K562 (cell line): ENCODE data around the gene TRMT1. TPM values are rescaled to one million over a fixed set of nuclear protein-coding genes. Genes with fewer than 3 reads are reported as not detected.

ENCODE experiments used
- ARHGAP35 ChIP-seq: fragments of 450-650 bp; IDR thresholded peaks from 2 replicates; pipeline ENCODE4 v1.6.1; 2018; ENCODE audit not compliant: partially characterized antibody
- ATF7 ChIP-seq: fragments of 450-650 bp; IDR thresholded peaks from 2 replicates; pipeline ENCODE4 v1.7.1; 2014; ENCODE audit warnings: mild to moderate bottlenecking, moderate library complexity
- HDAC1 ChIP-seq, 2 experiments: fragments of 450-650 bp; IDR thresholded peaks; 2 replicates each; pipeline ENCODE4 v1.6.1; 2016 to 2017; ENCODE audit warnings: inconsistent platforms in 1 of 2, mild to moderate bottlenecking in 1 of 2, moderate library complexity in 1 of 2
- HMG20B ChIP-seq: fragments of 250-450 bp; sonication (Bioruptor Pico); IDR thresholded peaks from 2 replicates; pipeline ENCODE4 v1.5.0; 2021; ENCODE audit warnings: mild to moderate bottlenecking
- JUND ChIP-seq, 2 experiments: IDR thresholded peaks; 2 replicates in 1 of 2; 3 replicates in 1 of 2; pipeline ENCODE4 v1.6.1; 2011; ENCODE audit warnings: borderline replicate concordance in 2 of 2, low read depth in 2 of 2, low read length in 2 of 2, improper control_type of control experiment in 1 of 2, missing biosample characterization in 1 of 2, missing genetic modification characterization in 1 of 2, missing genetic modification reagents in 1 of 2
- MIER1 ChIP-seq: fragments of 450-650 bp; IDR thresholded peaks from 2 replicates; pipeline ENCODE4 v1.6.1; 2016; ENCODE audit warnings: antibody characterized with exemption, mild to moderate bottlenecking, low read depth
- NONO ChIP-seq, 2 experiments: fragments of 200-400 bp in 1 of 2; fragments of 450-650 bp in 1 of 2; formaldehyde crosslinking in 1 of 2; IDR thresholded peaks; 2 replicates each; pipeline ENCODE4 v1.6.1; 2017; ENCODE audit warnings: low read depth in 2 of 2, mild to moderate bottlenecking in 2 of 2, moderate library complexity in 2 of 2, low read length in 1 of 2
- NRF1 ChIP-seq, 2 experiments: fragments of 450-650 bp; IDR thresholded peaks in 1 of 2; conservative IDR thresholded peaks in 1 of 2; 2 replicates each; pipeline ENCODE4 v1.6.1; 2014; ENCODE audit warnings: mild to moderate bottlenecking in 2 of 2
- RAD21 ChIP-seq, 2 experiments: fragments of 250-450 bp in 1 of 2; fragments of 450-650 bp in 1 of 2; sonication (Bioruptor Pico) in 1 of 2; formaldehyde crosslinking in 1 of 2; IDR thresholded peaks in 1 of 2; conservative IDR thresholded peaks in 1 of 2; 2 replicates each; pipeline versions ENCODE4 v1.4.0 to v1.8.0; 2020 to 2022; ENCODE audit warnings: mild to moderate bottlenecking in 2 of 2, moderate library complexity in 1 of 2
- RBBP5 ChIP-seq: fragments of 200-600 bp; sonication (generic); IDR thresholded peaks from 2 replicates; pipeline ENCODE4 v1.6.1; 2012; ENCODE audit warnings: borderline replicate concordance, mild to moderate bottlenecking, low read length, control low read depth, inconsistent platforms; ENCODE audit not compliant: insufficient read depth, poor library complexity, severe bottlenecking
- RBFOX2 ChIP-seq: fragments of 200-400 bp; formaldehyde crosslinking; IDR thresholded peaks from 2 replicates; pipeline ENCODE4 v1.6.1; 2017; ENCODE audit warnings: low read depth, mild to moderate bottlenecking, low read length, moderate library complexity
- RBM15 ChIP-seq: fragments of 200-400 bp; formaldehyde crosslinking; IDR thresholded peaks from 2 replicates; pipeline ENCODE4 v1.6.1; 2018; ENCODE audit warnings: mild to moderate bottlenecking, low read length, moderate library complexity; ENCODE audit not compliant: insufficient read depth
- TCF3 ChIP-seq: sonication (generic); formaldehyde crosslinking; IDR thresholded peaks from 2 replicates; pipeline ENCODE4 v1.4.0; 2020; ENCODE audit warnings: mild to moderate bottlenecking, missing genetic modification reagents
- TCF7 ChIP-seq: sonication (generic); IDR thresholded peaks from 2 replicates; pipeline ENCODE4 v1.6.1; 2016; ENCODE audit warnings: antibody characterized with exemption, borderline replicate concordance
- UBTF ChIP-seq, 2 experiments: IDR thresholded peaks; 2 replicates each; pipeline ENCODE4 v1.6.1; 2012; ENCODE audit warnings: improper control_type of control experiment in 2 of 2, low read depth in 2 of 2, low read length in 2 of 2, borderline replicate concordance in 1 of 2
- ZNF584 ChIP-seq: fragments of 200-800 bp; sonication (Bioruptor generic); IDR thresholded peaks from 2 replicates; pipeline ENCODE4 v1.6.1; 2016; ENCODE audit warnings: low read depth, mild to moderate bottlenecking, missing genetic modification characterization, missing compliant biosample characterization
- polyA plus RNA-seq, 8 experiments: library from polyadenylated mRNA; depleted of rRNA in 4 of 8; stranded (reverse) in 5 of 8; unstranded in 3 of 8; fragments of >200 nt; fragmentation: Nextera tagmentation in 2 of 8; fragmentation: Illumina TruSeq in 1 of 8; extraction: Ambion mirVana in 2 of 8; extraction: Trizol in 1 of 8; gene quantifications; 2 replicates each; pipeline versions ENCODE4 v1.2.1 to v1.2.3, GENCODE V29; 2011 to 2014; ENCODE audit warnings: inconsistent platforms in 1 of 8, missing spikeins in 1 of 8
- total RNA-seq, 7 experiments: library from RNA; depleted of rRNA in 6 of 7; stranded (reverse); fragments of >200 nt in 6 of 7; fragmentation: Illumina TruSeq in 2 of 7; extraction: Trizol in 2 of 7; gene quantifications; 2 replicates each; pipeline versions ENCODE4 v1.2.1 to v1.2.3, GENCODE V29; 2011 to 2021; ENCODE audit warnings: low replicate concordance in 1 of 7
- TF ChIP-seq, protein P1 (sequence below): fragments of 450-650 bp; IDR thresholded peaks from 2 replicates; pipeline ENCODE4 v1.6.1; 2017; ENCODE audit warnings: antibody characterized with exemption, mild to moderate bottlenecking
- TF ChIP-seq, protein P2 (sequence below): fragments of 250-450 bp; sonication (Bioruptor Pico); IDR thresholded peaks from 2 replicates; pipeline ENCODE4 v1.8.0; 2022; ENCODE audit warnings: moderate library complexity, mild to moderate bottlenecking, inconsistent platforms

TRMT1 gene
- total and polyA plus RNA-seq, 9 of the 15 experiments (the other 6 are each of a cell fraction or from before 2014, with no cell fraction given): 5.8 to 158 (median 54.3) TPM

DNA sequence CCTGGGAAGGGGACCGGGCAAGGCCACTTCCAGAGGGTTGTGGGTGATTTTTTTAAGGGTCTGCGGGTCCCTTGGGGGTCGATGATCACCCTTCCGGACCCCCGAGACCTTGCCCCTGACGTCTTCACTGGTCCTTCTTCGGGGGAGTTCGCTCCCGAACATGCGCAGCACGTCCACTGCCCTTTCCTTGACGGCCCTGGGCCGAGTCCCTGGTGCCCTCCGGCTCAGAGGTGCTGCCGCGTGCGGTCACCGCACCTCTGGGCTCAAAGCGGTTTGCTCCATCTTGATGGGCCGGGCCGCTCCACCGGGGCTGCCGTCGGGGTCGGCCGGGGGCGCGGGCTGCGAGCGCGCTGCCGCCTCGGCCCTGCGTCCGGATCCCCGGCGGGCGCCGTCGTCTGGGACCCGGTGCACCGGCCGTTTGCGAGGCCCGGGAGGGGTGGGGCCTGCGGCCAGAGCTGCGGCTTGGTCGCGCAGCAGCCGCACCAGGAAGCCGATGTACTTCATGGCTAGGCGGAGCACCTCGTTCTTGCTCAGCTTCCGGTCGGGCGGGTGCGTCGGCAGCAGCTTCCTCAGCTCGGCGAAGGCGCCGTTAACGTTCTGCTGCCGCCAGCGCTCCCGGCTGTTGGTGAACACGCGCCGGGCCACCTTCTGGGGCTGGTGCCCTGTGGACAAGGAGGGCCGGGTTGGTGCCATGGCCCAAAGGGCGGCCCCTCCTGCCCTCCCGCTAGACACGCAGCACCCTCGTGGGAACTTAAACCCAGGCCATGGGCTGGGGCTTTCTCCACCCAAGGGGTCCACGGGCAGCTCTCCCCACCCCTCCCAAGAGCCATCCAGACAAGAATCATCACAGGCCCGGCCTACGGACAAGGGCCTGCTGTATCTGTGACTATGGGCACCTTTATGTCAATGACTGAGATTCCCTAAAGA is 17.2 kb downstream of the TRMT1 start (continued):
- TF ChIP-seq UBTF (IDR thresholded peaks at IDR 0.05; ENCODE audit: borderline replicate concordance in 1 of 2, low read depth in 2 of 2, low read length in 2 of 2) (peak; percentile 76 to 93; a peak in 3 of 4 replicates), NRF1 (conservative IDR thresholded peaks at IDR 0.05 in 1 of 2, IDR thresholded peaks at IDR 0.05 in 1 of 2) (peak; percentile 83 to 86), HMG20B (CRISPR knock-in tag) (no peak), TCF7 (no peak), ATF7 (peak; percentile 57), ARHGAP35 (no peak), RBFOX2 (peak; percentile 82), MIER1 (no peak), RBBP5 (peak; percentile 89), RBM15 (no peak), RAD21 (CRISPR knock-in tag; conservative IDR thresholded peaks at IDR 0.05 in 1 of 2, IDR thresholded peaks at IDR 0.05 in 1 of 2) (no peak; a peak in 1 of 4 replicates), NONO (IDR thresholded peaks at IDR 0.05; ENCODE audit: low read depth in 2 of 2, low read length in 1 of 2) (peak in 1 of 2 experiments; percentile 92; a peak in 2 of 4 replicates), JUND (IDR thresholded peaks at IDR 0.05; ENCODE audit: borderline replicate concordance, low read depth, low read length) (peak; percentile 35), JUND (tag; IDR thresholded peaks at IDR 0.05; ENCODE audit: borderline replicate concordance, low read depth, low read length) (no peak; the same call in 2 of the 3 replicates), TCF3 (no peak; the same call in 1 of the 2 replicates), HDAC1 (IDR thresholded peaks at IDR 0.05) (0 out of 4 replicates have a peak, but pooled peaks of 1 of the 2 experiments have one; percentile 10), ZNF584 (0 out of 2 replicates have a peak, but pooled peaks have one; percentile 71)
- TF ChIP-seq, protein P1, sequence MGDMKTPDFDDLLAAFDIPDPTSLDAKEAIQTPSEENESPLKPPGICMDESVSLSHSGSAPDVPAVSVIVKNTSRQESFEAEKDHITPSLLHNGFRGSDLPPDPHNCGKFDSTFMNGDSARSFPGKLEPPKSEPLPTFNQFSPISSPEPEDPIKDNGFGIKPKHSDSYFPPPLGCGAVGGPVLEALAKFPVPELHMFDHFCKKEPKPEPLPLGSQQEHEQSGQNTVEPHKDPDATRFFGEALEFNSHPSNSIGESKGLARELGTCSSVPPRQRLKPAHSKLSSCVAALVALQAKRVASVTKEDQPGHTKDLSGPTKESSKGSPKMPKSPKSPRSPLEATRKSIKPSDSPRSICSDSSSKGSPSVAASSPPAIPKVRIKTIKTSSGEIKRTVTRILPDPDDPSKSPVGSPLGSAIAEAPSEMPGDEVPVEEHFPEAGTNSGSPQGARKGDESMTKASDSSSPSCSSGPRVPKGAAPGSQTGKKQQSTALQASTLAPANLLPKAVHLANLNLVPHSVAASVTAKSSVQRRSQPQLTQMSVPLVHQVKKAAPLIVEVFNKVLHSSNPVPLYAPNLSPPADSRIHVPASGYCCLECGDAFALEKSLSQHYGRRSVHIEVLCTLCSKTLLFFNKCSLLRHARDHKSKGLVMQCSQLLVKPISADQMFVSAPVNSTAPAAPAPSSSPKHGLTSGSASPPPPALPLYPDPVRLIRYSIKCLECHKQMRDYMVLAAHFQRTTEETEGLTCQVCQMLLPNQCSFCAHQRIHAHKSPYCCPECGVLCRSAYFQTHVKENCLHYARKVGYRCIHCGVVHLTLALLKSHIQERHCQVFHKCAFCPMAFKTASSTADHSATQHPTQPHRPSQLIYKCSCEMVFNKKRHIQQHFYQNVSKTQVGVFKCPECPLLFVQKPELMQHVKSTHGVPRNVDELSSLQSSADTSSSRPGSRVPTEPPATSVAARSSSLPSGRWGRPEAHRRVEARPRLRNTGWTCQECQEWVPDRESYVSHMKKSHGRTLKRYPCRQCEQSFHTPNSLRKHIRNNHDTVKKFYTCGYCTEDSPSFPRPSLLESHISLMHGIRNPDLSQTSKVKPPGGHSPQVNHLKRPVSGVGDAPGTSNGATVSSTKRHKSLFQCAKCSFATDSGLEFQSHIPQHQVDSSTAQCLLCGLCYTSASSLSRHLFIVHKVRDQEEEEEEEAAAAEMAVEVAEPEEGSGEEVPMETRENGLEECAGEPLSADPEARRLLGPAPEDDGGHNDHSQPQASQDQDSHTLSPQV: peak; percentile 96
- TF ChIP-seq, protein P2, sequence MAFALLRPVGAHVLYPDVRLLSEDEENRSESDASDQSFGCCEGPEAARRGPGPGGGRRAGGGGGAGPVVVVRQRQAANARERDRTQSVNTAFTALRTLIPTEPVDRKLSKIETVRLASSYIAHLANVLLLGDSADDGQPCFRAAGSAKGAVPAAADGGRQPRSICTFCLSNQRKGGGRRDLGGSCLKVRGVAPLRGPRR (CRISPR knock-in tag): no peak
